Subcutaneous abdominal adipose tissue (tissue), 5 donors: ENCODE measurements around the gene ARF3.

ENCODE experiments used
- H3K27ac ChIP-seq: one replicate; pipeline ENCODE4 v1.7.0; 2013; ENCODE audit warnings: low read depth, mild to moderate bottlenecking, inconsistent platforms, low read length, moderate library complexity
- H3K27me3 ChIP-seq, 5 donors: one replicate each; pipeline ENCODE4 v1.7.0; 2013; ENCODE audit warnings: low read length in 5 of 5, inconsistent platforms in 1 of 5; ENCODE audit not compliant: control insufficient read depth in 5 of 5, insufficient read depth in 4 of 5
- H3K36me3 ChIP-seq, 5 donors: one replicate each; pipeline ENCODE4 v1.7.0; 2013; ENCODE audit warnings: low read length in 5 of 5; ENCODE audit not compliant: control insufficient read depth in 5 of 5, insufficient read depth in 5 of 5
- H3K4me1 ChIP-seq, 5 donors: one replicate each; pipeline ENCODE4 v1.7.0; 2013; ENCODE audit warnings: low read length in 5 of 5, mild to moderate bottlenecking in 3 of 5, moderate library complexity in 1 of 5; ENCODE audit not compliant: control insufficient read depth in 5 of 5, insufficient read depth in 5 of 5
- H3K4me3 ChIP-seq, 5 donors: one replicate each; pipeline ENCODE4 v1.7.0; 2013; ENCODE audit warnings: low read length in 5 of 5, low read depth in 1 of 5
- H3K9ac ChIP-seq, 5 donors: one replicate each; pipeline ENCODE4 v1.7.0; 2013; ENCODE audit warnings: low read length in 5 of 5, mild to moderate bottlenecking in 4 of 5, moderate library complexity in 3 of 5
- H3K9me3 ChIP-seq, 5 donors: one replicate each; pipeline ENCODE4 v1.7.0; 2013; ENCODE audit warnings: low read length in 5 of 5; ENCODE audit not compliant: control insufficient read depth in 5 of 5
- donor health status: healthy.
- donor health status: healthy.
- donor health status: healthy.
- donor health status: healthy.
- donor health status: healthy.

The ARF3 gene

DNA sequence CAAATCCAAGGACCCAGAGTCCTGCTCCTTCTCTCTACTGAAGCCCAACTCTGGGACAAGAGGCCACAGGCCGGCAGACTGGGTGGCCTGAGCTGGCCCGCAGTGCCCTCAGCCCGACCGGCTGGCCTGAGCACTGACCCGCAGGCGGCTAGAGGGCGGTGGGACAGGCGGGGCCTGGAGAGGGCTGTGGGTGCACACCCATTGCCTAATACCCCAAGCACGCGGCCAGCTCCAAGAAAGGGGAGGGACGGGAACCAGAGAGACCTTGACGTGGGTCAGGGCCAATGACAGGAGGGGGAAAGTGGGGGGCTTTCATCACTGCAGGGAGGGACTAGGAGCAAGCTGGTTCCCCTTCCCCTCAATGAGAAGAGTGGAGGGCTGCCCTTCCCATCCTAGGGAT, 16.2 kb upstream of the ARF3 start:
- Histone ChIP-seq H3K27me3 (peaks cover 29 to 78% (median 62%) of the 10 kb centered on the region in 5 donors), H3K4me3 (no peak overlapping the region), H3K36me3 (no peaks in the 10 kb centered on the region), H3K27ac (no peak overlapping the region), H3K4me1 (peaks cover 2 to 44% (median 42%) of the 10 kb centered on the region in 5 donors), H3K9ac (no peak overlapping the region), H3K9me3 (no peaks in the 10 kb centered on the region)

GRCh38 chr12:48972952-48973483, 15.7 kb upstream of the ARF3 start:
- Histone ChIP-seq H3K36me3 (no peaks in the 10 kb centered on the region), H3K9me3 (no peaks in the 10 kb centered on the region), H3K4me3 (no peak overlapping the region), H3K4me1 (peaks cover 2 to 39% (median 37%) of the 10 kb centered on the region in 5 donors), H3K9ac (no peak overlapping the region), H3K27ac (no peak overlapping the region), H3K27me3 (peaks cover 28 to 74% (median 57%) of the 10 kb centered on the region in 5 donors)

- Histone ChIP-seq H3K36me3 (no peaks in the 10 kb centered on the region), H3K27me3 (peaks cover 28 to 69% (median 51%) of the 10 kb centered on the region in 5 donors), H3K4me1 (peaks cover 2 to 33% (median 33%) of the 10 kb centered on the region in 5 donors), H3K4me3 (no peak overlapping the region), H3K9me3 (no peaks in the 10 kb centered on the region), H3K9ac (no peak overlapping the region), H3K27ac (no peak overlapping the region)
Observed at GRCh38 chr12:48972213-48972951, 15.1 kb upstream of the ARF3 start.

- Histone ChIP-seq H3K36me3 (no peaks in the 10 kb centered on the region), H3K27me3 (peaks cover 28 to 58% (median 45%) of the 10 kb centered on the region in 5 donors), H3K27ac (no peak overlapping the region), H3K4me1 (peaks cover 2 to 33% (median 33%) of the 10 kb centered on the region in 5 donors), H3K9ac (peak overlapping the region in 1 of 5 donors; percentile 28), H3K9me3 (no peaks in the 10 kb centered on the region), H3K4me3 (peak overlapping the region; percentile 45 to 56 (median 52))
Observed at GRCh38 chr12:48970702-48971334, 13.5 kb upstream of the ARF3 start.

- H3K27ac ChIP-seq: no peak overlapping the region
- peak overlapping the region in 2 of 5 donors; percentile 19 to 23 for H3K9ac ChIP-seq
- peak overlapping the region in 4 of 5 donors; percentile 30 to 56 (median 49) for H3K4me3 ChIP-seq
- H3K4me1 ChIP-seq: peaks cover 2 to 33% (median 33%) of the 10 kb centered on the region in 5 donors
- H3K9me3 ChIP-seq: no peaks in the 10 kb centered on the region
- H3K27me3 ChIP-seq: peaks cover 28 to 57% (median 45%) of the 10 kb centered on the region in 5 donors
- H3K36me3 ChIP-seq: no peaks in the 10 kb centered on the region
Observed at GRCh38 chr12:48969833-48970701, 12.8 kb upstream of the ARF3 start.

GRCh38 chr12:48969160-48969771, 12.0 kb upstream of the ARF3 start:
- H3K4me1 ChIP-seq: peaks cover 2 to 33% (median 33%) of the 10 kb centered on the region in 5 donors
- H3K27me3 ChIP-seq: peaks cover 28 to 58% (median 44%) of the 10 kb centered on the region in 5 donors
- H3K4me3 ChIP-seq: no peak overlapping the region

DNA sequence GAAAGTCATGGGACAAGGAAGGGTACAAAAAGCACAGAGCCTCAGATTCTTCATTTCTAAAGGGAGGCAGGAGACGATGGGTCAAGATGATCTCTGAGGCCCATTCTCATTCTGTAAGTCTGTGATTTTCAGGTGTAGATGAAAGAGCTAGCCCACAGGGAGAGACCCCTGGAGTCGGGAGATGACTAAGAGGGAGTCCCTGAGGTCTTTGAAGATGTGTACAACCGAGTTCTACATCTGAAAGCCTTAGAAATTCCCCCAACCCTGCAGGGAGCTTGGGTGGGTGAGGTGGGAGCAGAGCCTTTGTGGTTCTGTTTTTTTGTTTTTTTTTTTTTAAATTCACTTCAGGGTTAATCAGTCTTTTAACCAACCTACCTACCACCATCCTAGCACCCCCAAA, 11.2 kb upstream of the ARF3 start:
- no peak overlapping the region for H3K27ac ChIP-seq
- no peak overlapping the region for H3K9ac ChIP-seq
- H3K4me1 ChIP-seq: peaks cover 2 to 28% (median 27%) of the 10 kb centered on the region in 5 donors
- H3K9me3 ChIP-seq: no peaks in the 10 kb centered on the region
- peaks cover 28 to 52% (median 36%) of the 10 kb centered on the region in 5 donors for H3K27me3 ChIP-seq
- no peak overlapping the region for H3K4me3 ChIP-seq
- H3K36me3 ChIP-seq: no peaks in the 10 kb centered on the region

More at GRCh38 chr12:48969160-48969771, 12.0 kb upstream of the ARF3 start:
- no peaks in the 10 kb centered on the region for H3K36me3 ChIP-seq
- no peaks in the 10 kb centered on the region for H3K9me3 ChIP-seq
- no peak overlapping the region for H3K27ac ChIP-seq
- no peak overlapping the region for H3K9ac ChIP-seq

DNA sequence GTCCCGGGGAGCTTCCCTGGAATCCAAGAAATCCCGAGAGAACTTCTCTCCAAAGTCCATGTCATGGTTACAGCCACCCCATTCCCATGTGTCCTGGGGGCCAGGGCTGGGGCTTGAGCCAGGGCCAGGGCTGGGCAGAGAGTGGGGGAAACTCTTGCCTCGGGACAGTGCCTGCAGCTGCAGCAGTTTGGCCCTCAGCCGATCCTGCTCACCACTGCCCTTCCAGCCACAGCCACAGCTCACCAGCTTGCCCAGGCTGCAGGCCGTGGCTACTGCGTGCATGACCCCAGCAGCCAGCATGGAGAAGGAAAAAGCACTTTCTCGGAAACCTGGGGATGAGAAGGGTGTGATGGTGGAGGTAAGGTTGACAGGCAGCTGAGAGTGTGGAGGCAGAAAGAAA, 10.7 kb upstream of the ARF3 start:
- Histone ChIP-seq H3K27ac (no peak overlapping the region), H3K9me3 (no peaks in the 10 kb centered on the region), H3K9ac (no peak overlapping the region), H3K4me1 (peaks cover 2 to 25% (median 22%) of the 10 kb centered on the region in 5 donors), H3K36me3 (no peaks in the 10 kb centered on the region), H3K4me3 (no peak overlapping the region), H3K27me3 (peaks cover 28 to 47% (median 31%) of the 10 kb centered on the region in 5 donors)

DNA sequence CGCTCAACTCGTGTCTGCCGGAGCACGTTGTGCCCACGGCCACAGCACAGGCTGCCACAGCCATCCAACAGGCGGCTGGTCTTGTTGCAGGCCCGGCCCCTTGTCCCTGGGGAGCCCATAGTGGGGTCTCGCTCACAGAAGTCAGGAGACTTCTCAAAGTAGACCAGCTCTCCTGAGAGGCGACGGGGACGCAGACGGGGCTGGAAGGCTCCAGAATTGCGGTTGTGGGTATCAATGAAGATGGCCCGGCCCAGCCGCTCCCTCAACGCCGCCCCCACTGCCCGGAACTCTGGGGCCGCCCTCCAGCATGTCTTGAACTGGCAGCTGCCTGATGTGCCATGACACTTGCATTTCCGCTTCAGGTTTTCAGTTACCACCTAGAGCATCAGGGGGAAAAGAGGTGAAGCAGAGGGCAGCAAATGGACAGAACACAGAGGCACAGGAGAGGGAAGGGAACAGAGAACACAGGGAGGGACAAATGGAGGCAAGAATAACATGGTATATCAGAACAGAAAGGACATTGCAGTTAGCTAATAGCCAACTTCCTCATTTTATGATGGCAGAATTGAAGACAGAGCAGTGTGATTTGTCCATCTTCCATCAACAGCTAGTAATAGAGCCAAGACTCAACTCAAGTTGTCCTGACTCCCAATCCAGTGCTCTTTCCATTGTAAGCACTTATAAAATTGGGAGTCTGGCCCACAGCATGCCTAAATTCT, 9.0 kb upstream of the ARF3 start:
- H3K4me1 ChIP-seq: peaks cover 2 to 16% (median 15%) of the 10 kb centered on the region in 5 donors

More for the DNA sequence above, 9.0 kb upstream of the ARF3 start:
- Histone ChIP-seq H3K4me3 (no peak overlapping the region), H3K9ac (no peak overlapping the region), H3K27ac (no peak overlapping the region), H3K9me3 (no peaks in the 10 kb centered on the region), H3K27me3 (peaks cover 14 to 32% (median 15%) of the 10 kb centered on the region in 5 donors), H3K36me3 (no peaks in the 10 kb centered on the region)
